Lung (tissue), 12 donors: ENCODE results near the gene C11orf52. TPM values are rescaled to one million over a fixed set of nuclear protein-coding genes. Genes with fewer than 3 reads are reported as not detected.

Source experiments
- ATAC-seq: fragments of 200-7000 bp; cut with Tn5 transposase; one replicate; pipeline ENCODE4 v1.9.1; 2020; ENCODE audit warnings: moderate number of reproducible peaks; ENCODE audit not compliant: insufficient read depth, low FRiP score
- DNase-seq, 3 donors: peaks; one replicate each; pipeline ENCODE4 v3.0.0-alpha.2; 2013 to 2017
- H3K27ac ChIP-seq, 2 donors: one replicate each; pipeline ENCODE4 v1.5.1; 2013; ENCODE audit warnings: mild to moderate bottlenecking in 2 of 2, moderate library complexity in 2 of 2, control low read depth in 1 of 2, inconsistent platforms in 1 of 2, low read depth in 1 of 2, low read length in 1 of 2
- H3K27me3 ChIP-seq, 3 donors: one replicate each; pipeline ENCODE4 v1.5.1; 2013; ENCODE audit warnings: low read length in 2 of 3; ENCODE audit not compliant: control insufficient read depth in 3 of 3, insufficient read depth in 3 of 3
- H3K36me3 ChIP-seq, 4 donors: one replicate each; pipeline ENCODE4 v1.5.1; 2013; ENCODE audit warnings: low read length in 4 of 4, mild to moderate bottlenecking in 1 of 4, moderate library complexity in 1 of 4; ENCODE audit not compliant: control insufficient read depth in 4 of 4, insufficient read depth in 4 of 4
- H3K4me1 ChIP-seq, 5 donors: one replicate each; pipeline ENCODE4 v1.5.1; 2013; ENCODE audit warnings: low read length in 5 of 5, mild to moderate bottlenecking in 2 of 5, moderate library complexity in 1 of 5; ENCODE audit not compliant: control insufficient read depth in 5 of 5, insufficient read depth in 5 of 5
- H3K4me3 ChIP-seq: one replicate; pipeline ENCODE4 v1.5.1; 2013; ENCODE audit warnings: mild to moderate bottlenecking, control low read depth, moderate library complexity
- H3K9ac ChIP-seq, 2 donors: one replicate each; pipeline ENCODE4 v1.5.1; 2013; ENCODE audit warnings: low read length in 2 of 2, control low read depth in 1 of 2; ENCODE audit not compliant: insufficient read depth in 1 of 2
- H3K9me3 ChIP-seq, 4 donors: one replicate each; pipeline ENCODE4 v1.5.1; 2013; ENCODE audit warnings: low read length in 3 of 4, mild to moderate bottlenecking in 1 of 4, moderate library complexity in 1 of 4; ENCODE audit not compliant: control insufficient read depth in 4 of 4, insufficient read depth in 3 of 4
- CTCF ChIP-seq: IDR thresholded peaks from 2 replicates; pipeline ENCODE4 v1.5.1; 2012; ENCODE audit warnings: mild to moderate bottlenecking; ENCODE audit errors: control extremely low read depth, extremely low read depth
- WGBS, 2 donors: extraction: QIAGEN DNeasy Blood & Tissue Kit; methylation state at CpG; one replicate each; pipeline ENCODE4 v1.1.7; 2013; 5-methylcytosine and 5-hydroxymethylcytosine counted together
- polyA plus RNA-seq, 2 donors: library from polyadenylated mRNA; stranded (reverse); fragments of 200-250 nt; gene quantifications; one replicate each; pipeline ENCODE4 v1.2.1, GENCODE V29; 2013
- total RNA-seq, 2 donors: library from RNA; depleted of rRNA in 1 of 2; stranded (reverse); fragments of >200 nt in 1 of 2; gene quantifications; one replicate each; pipeline ENCODE4 v1.2.1, GENCODE V29; 2014 to 2021
- donor health status: control.
- donor health status: control.
- donor health status: Bipolar disorder and iron deficiency.
- donor health status: healthy.
- donor health status: DM: yes; HTN: yes; CAD: no.

Gene C11orf52
- total and polyA plus RNA-seq, 4 donors = 11.1 to 20.4 (median 15.3) TPM

GRCh38 chr11:111961389-111962300 is 42.9 kb downstream of the C11orf52 start:
- no peak for ATAC-seq
- Histone ChIP-seq H3K4me1 (peaks cover 0 to 1% (median 0%) of the 10 kb centered on the region in 5 donors), H3K36me3 (peaks cover 0 to 4% (median 0%) of the 10 kb centered on the region in 4 donors), H3K27me3 (no peaks in the 10 kb centered on the region), H3K9ac (no peak overlapping the region), H3K27ac (peak overlapping the region in 1 of 2 donors; percentile 20), H3K4me3 (no peak overlapping the region), H3K9me3 (no peaks in the 10 kb centered on the region)
- WGBS, 2 donors = 74 to 82% methylated on average over 6 of the region's 6 CpGs
- no peak for TF ChIP-seq CTCF
- DNase-seq = no peak

GRCh38 chr11:111963931-111964340 is 45.2 kb downstream of the C11orf52 start:
- Histone ChIP-seq H3K9ac (no peak overlapping the region), H3K27ac (no peak overlapping the region), H3K36me3 (peaks cover 0 to 4% (median under 1%) of the 10 kb centered on the region in 4 donors), H3K9me3 (no peaks in the 10 kb centered on the region), H3K4me3 (no peak overlapping the region), H3K4me1 (peaks cover 0 to 5% (median 0%) of the 10 kb centered on the region in 5 donors), H3K27me3 (no peaks in the 10 kb centered on the region)
- ATAC-seq (no peak), DNase-seq (no peak)
- TF ChIP-seq CTCF = no peak
- WGBS, 2 donors = 84 to 88% methylated on average over 5 of the region's 5 CpGs

- no peak overlapping the region for H3K27ac ChIP-seq
- H3K4me1 ChIP-seq = peaks cover 0 to 5% (median 0%) of the 10 kb centered on the region in 5 donors
- H3K36me3 ChIP-seq = peaks cover 0 to 5% (median 3%) of the 10 kb centered on the region in 4 donors
- DNase-seq = no peak
- H3K4me3 ChIP-seq = no peak overlapping the region
- no peak for TF ChIP-seq CTCF
- no peaks in the 10 kb centered on the region for H3K9me3 ChIP-seq
- no peaks in the 10 kb centered on the region for H3K27me3 ChIP-seq
- H3K9ac ChIP-seq = no peak overlapping the region
- no peak for ATAC-seq
- WGBS, 2 donors = 85 to 97% methylated on average over 5 of the region's 5 CpGs
These were observed 48.0 kb downstream of the C11orf52 start for GRCh38 chr11:111966678-111967077.
